GM21390 (cell line): ENCODE measurements around the gene NFATC3.
A peak's percentile ranks its signal among the peaks of the same experiment; 100 is the strongest.

ENCODE experiments used
- ATAC-seq: cut with Tn5 transposase; IDR thresholded peaks from one replicate; pipeline ENCODE4 v1.9.1; 2021; ENCODE audit not compliant: unreplicated experiment

NFATC3 gene

GRCh38 chr16:68228652-68229051, 143.5 kb downstream of the NFATC3 start:
- no peak for ATAC-seq

GRCh38 chr16:68229431-68230175, 144.4 kb downstream of the NFATC3 start:
- ATAC-seq: no peak

DNA sequence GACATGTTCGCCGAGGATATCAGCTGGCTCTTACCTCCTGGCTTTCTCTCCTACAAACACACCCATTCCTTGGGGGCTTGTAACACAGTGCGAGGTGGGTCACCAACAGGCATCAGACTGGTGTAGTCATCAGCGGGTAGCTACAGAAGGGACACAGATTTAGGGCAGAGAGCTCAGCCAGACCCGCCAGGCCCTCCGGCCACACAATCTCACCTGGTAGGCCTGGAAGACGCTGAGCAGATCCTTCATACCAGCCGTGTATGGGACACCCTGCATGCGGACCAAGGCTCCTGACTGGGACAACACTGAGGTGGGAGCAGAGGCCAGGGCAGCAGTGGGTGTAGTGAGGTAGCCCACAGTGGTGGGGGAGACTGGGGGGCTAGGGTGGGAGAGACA, 145.0 kb downstream of the NFATC3 start:
- no peak for ATAC-seq

GRCh38 chr16:68230956-68231355, 145.8 kb downstream of the NFATC3 start:
- no peak for ATAC-seq

DNA sequence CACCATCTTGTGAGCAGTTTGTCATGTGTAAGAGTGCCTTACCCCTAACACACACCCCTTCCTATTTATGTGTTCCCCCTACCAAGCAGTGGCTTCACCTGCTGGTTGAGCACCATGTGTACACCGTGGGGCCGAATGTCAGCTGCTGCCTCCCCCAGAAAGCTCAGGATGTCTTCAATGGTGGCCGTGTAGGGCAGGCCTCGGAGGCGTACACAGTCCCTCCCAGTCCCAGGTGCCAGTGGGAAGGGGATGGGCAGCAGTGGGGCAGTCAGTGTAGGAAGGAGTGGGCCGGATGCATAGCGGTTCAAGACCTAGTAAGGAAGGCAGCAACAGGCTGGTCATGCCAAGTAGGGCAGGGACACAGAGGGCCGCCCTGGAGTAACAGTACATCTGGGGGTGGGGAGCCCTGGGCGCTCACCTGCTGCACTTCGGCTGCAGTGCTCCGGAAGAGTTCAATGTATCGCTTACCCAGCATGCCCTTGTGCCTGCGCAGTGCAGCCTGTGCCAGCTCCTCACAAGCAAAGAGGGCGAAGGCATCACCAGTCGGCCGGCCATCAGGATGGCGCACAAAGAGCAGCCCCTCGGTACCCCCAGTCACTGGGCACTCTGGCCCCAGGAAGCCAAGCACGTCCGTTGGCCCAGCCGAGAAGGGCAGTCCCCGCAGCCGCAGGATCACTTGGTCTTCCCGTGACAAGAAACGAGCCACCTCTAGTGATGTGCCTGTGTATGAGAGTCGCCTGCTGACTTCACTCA, 146.4 kb downstream of the NFATC3 start:
- no peak for ATAC-seq

DNA sequence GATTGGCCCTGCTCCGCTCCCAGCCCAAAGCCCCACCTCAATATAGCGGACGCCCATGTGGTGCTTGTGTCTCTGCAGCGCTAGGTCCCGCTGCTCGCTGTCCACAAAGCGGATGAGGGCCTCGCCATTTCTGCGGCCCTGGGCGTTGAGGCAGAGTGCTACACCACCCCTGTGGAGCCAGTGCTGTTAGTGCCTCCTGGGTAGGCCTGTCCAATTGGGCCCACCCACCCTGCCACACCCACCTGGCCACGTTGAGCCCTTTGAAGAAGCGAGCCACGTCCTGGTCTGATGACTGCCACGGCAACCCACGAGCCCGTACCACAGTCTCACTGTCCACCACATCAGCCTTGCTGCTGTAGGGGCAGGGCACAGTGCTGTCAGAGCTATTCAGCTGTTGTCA, 147.2 kb downstream of the NFATC3 start:
- no peak for ATAC-seq

DNA sequence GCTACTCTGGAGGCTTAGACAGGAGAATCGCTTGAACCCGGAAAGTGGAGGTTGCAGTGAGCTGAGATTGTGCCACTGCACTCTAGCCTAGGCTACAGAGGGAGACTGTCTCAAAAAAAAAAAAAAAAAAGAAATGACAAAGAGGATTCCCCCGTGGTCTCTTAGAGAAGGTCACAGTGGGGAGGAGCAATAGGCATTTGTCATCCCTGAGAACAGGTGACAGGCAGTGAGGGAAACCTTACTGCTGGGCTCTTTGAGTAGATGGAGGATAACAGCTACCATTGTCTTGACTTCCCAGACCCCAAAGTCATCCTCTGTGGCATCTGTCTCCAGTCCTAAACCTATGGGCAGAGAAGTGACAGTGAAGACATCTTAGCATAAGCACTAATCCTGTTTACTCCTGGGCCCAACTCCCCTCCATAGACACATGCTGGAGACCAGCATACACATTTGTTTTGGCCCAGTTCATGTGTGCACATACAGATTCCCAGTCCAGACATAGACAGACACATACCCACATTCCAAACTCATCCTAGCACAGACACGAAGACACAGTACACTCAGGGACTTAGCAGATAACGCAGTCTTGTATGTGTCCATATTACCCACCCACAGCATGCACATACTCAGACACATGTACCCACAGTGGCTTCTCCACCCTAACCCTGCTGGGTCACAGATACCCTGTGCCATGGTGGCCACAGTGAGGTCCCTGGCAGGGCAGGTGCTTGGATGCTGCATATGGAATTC, 148.1 kb downstream of the NFATC3 start:
- ATAC-seq: no peak

DNA sequence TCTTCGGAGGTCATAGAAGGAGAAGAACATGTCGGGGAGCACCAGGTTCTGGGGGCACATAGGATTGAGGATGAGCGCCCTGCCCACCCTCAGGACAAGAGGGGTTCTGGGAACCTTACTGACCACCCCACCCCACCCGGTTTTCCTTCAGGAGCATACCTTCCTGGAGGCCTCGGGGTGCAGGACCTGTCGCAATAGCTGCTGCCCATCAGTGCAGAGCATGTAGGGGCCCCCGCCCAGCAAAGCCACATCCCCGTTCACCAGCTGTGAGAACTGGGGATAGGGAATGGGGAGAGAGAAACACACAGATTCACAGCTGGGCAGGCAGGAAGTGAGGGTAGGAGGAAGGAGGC, 148.6 kb downstream of the NFATC3 start:
- no peak for ATAC-seq

DNA sequence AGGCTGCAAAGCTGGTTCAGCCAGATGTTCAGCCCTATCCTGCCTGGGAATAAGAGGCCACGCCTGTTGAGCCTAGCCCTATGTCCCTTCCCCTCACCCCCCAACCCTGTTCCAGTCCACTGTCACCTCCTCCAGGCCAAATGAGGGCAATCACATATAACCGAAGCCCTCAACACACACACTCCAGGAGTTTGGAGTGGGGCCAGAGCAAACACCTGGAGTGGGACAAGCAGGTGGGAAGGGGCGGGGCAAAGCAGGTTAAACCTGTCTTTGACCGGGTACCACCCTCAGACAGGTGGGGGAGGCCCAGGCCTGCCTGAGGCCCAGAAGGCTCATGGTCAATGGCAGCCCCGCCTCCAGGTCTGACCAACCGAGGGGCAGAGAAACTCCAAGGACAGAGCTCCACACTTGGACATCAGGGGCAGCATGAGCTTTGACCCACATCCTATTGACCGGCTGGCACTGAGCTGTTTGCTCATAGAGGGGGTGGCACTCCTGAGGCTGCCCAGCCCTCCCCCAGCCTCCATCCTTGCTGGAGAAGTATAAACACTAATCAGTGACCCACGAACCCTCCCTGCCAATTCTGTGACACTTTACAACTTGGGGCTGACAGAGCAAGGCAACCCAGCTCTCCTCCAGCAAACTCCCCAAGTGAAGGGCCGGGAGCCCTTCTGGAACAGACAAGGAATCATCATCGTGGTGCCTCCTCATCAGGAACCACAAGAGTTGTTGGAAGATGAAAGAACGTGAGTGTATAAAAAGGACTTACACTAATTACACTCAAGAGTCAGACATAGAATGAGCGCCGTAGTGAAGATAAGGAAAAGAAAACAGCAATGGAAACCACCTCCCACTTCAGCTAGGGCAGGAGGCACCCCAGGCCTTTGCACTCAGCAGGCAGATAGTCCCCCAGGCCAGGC, 149.3 kb downstream of the NFATC3 start:
- no peak for ATAC-seq

DNA sequence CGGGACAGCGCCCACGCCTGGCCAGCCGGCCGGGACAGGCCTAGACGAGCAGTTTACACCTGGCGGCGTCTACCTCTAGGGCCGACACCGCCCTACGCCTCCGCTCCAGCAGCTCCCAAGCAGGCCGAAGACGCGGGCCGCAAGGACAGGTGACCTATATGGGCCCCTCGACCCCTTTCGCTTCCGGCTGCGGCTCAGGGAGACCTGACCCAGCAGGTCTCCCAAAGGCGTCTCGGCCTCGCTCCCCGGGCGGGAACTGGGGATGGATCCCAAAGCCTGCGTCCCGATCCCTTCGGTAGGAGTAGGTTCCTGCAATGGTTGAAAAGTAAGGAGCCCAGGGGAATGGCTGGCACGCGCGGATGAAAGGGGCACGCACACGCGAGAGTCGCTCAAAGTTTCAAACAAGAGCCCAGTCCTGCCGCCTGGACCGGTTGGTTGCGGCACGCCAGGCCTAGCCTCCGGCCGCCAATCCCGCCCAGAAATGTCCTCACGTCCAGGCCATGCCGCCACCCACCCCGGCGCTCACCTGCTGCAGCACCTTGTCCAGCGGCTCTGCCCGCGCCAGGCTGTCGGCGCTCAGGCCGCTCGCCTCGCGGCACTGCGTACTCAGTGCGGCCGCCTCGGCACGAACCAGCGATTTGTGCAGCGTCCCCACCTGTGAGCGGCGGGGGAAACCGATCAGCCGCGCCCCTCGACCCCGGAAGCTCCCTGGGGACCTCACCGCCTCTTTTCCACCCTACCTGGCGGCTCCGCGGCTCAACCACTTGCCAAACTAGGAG, 150.1 kb downstream of the NFATC3 start:
- no peak for ATAC-seq

- no peak for ATAC-seq
These were observed 150.6 kb downstream of the NFATC3 start, which contains the start of gene ESRP2 for GRCh38 chr16:68235887-68236136. TSS of gene ESRP2 (minus strand) at chr16:68236127. CDS start at chr16:68236045, 82 bp downstream.

- no peak for ATAC-seq
These were observed 151.1 kb downstream of the NFATC3 start for GRCh38 chr16:68236137-68236825.

GRCh38 chr16:68236826-68237242, 151.7 kb downstream of the NFATC3 start:
- ATAC-seq: no peak

DNA sequence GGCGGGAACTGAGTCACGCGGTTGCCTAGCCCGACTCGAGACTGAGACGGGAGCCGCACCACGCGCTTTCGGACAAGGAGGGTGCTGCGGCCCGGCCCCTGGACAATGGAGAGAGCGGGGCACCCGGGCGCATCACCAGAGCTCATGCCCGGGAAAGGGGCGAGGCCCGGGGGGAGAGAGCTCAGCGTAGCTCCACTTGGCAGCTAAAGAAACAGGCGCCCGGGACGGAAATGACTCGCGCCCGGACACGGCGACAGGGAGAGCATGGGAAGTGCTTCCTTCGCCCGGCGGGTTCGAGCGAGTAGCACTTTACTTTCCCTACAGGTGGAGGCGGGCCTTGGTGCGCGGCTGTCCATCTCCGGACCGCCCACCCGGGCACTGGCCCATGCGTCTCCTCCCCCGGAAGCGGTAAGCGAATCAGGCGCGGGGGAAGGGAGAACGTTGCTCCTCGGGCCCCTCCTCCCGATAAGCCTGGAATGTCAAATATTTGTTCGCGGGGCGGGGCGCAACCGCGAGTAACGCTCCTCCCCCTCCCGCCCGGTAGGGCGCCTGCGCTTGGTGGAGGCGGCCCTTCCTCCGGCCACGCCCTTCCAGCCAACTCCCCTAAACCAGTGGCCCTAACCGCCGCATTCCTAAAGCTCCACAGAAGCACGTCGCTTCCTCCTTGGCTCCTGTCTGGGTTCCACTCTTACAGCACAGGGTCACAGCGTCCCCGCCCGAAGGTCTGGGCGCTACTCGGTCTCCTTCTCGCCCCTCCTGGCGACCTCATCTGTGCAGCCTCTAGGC, 152.3 kb downstream of the NFATC3 start:
- ATAC-seq: peak; percentile 86

- peak; percentile 16 for ATAC-seq
These were observed 152.8 kb downstream of the NFATC3 start for GRCh38 chr16:68238029-68238345.

- ATAC-seq: no peak
These were observed 156.9 kb downstream of the NFATC3 start for GRCh38 chr16:68242085-68242484.

DNA sequence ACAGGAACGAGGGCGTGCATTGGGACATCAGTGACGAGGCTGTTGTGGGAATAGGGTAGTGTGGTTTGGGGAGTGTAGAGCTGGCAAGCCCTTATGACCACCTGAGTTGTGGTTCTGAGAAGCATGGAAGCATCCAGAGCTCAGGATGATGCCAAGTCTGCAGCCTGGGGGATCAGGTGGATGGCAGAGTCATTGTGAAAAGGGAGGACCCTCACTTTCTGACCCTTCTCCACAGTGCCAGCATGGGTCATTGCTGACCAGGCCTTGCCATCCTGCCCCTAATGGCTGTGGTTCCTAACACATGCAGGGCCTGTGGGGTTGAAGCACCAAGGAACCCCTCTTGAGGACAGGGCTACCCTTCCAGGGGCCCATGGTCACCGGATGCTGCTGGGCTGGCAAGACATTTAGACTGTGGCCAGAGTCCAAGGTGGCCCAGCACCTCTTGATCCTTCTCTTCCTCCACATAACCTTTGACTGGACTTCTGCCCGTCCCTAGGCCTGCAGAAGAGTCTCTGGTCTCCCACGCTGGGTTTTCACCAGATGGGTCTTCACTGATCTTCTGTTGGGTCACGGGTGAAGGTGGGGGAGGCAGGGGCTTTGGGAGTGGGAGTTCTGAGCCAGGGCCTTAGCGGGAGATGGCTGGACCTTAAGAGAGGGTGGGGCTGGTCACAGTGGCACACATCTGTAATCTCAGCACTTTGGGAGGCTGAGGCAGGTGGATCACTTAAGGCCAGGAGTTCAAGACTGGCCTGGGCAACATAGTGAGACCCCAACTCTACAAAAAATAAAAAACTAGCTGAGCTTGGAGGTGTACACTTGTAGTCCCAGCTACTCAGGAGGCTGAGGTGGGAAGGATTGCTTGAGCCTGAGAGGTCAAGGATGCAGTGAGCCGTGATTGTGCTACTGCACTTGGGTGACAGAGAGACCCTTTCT, 158.0 kb downstream of the NFATC3 start:
- no peak for ATAC-seq

GRCh38 chr16:68244481-68244902, 159.3 kb downstream of the NFATC3 start:
- ATAC-seq: no peak
